ENCODE results near the gene RIMBP2. TPM values are rescaled to one million over a fixed set of nuclear protein-coding genes. Genes with fewer than 3 reads are reported as not detected.

The RIMBP2 gene
- total and polyA plus RNA-seq, 3 experiments from 2014 or later: not detected

GRCh38 chr12:130619385-130620001 lies 96.6 kb downstream of the RIMBP2 start:
- no peak overlapping the region for H3K4me3 ChIP-seq (ENCODE audit: low read length)
- Mint-ChIP-seq H3K27ac (no peak overlapping the region), H3K4me1 (no peaks in the 10 kb centered on the region), H3K27me3 (peaks cover 3 to 4% of the 10 kb centered on the region in 2 donors), H3K4me3 (no peak overlapping the region), H3K36me3 (no peaks in the 10 kb centered on the region), H3K9me3 (no peaks in the 10 kb centered on the region)
- no peaks in the 10 kb centered on the region for H3K9me3 ChIP-seq (ENCODE audit: low read length)
- no peaks in the 10 kb centered on the region for H3K27me3 ChIP-seq (ENCODE audit: insufficient read depth, low read length, poor library complexity, severe bottlenecking)
- POLR2A ChIA-PET: no interaction called here
- DNase-seq: no peak
- no peaks in the 10 kb centered on the region for H3K36me3 ChIP-seq (ENCODE audit: insufficient read depth, low read length)
- H3K27ac ChIP-seq (ENCODE audit: low read depth, low read length): no peak overlapping the region
- no peaks in the 10 kb centered on the region for H3K4me1 ChIP-seq (ENCODE audit: insufficient read depth, low read length)
- CTCF ChIA-PET: no interaction called here

- ChIA-PET CTCF (no interaction called here), POLR2A (no interaction called here)
- Mint-ChIP-seq H3K4me1 (no peaks in the 10 kb centered on the region), H3K27me3 (peaks cover 0 to 3% of the 10 kb centered on the region in 2 donors), H3K36me3 (no peaks in the 10 kb centered on the region), H3K4me3 (no peak overlapping the region), H3K27ac (no peak overlapping the region), H3K9me3 (no peaks in the 10 kb centered on the region)
- no peak overlapping the region for H3K4me3 ChIP-seq (ENCODE audit: low read length)
- H3K36me3 ChIP-seq (ENCODE audit: insufficient read depth, low read length): no peaks in the 10 kb centered on the region
- no peaks in the 10 kb centered on the region for H3K9me3 ChIP-seq (ENCODE audit: low read length)
- no peaks in the 10 kb centered on the region for H3K4me1 ChIP-seq (ENCODE audit: insufficient read depth, low read length)
- DNase-seq: no peak
- no peak overlapping the region for H3K27ac ChIP-seq (ENCODE audit: low read depth, low read length)
- no peaks in the 10 kb centered on the region for H3K27me3 ChIP-seq (ENCODE audit: insufficient read depth, low read length, poor library complexity, severe bottlenecking)
Observed at GRCh38 chr12:130617219-130617618, 98.9 kb downstream of the RIMBP2 start.

GRCh38 chr12:130615861-130616345 lies 100.2 kb downstream of the RIMBP2 start:
- Histone ChIP-seq H3K4me3 (ENCODE audit: low read length) (no peak overlapping the region), H3K36me3 (ENCODE audit: insufficient read depth, low read length) (no peaks in the 10 kb centered on the region), H3K9me3 (ENCODE audit: low read length) (no peaks in the 10 kb centered on the region), H3K4me1 (ENCODE audit: insufficient read depth, low read length) (no peaks in the 10 kb centered on the region), H3K27ac (ENCODE audit: low read depth, low read length) (no peak overlapping the region), H3K27me3 (ENCODE audit: insufficient read depth, low read length, poor library complexity, severe bottlenecking) (no peaks in the 10 kb centered on the region)
- H3K27me3 Mint-ChIP-seq: peaks cover 0 to 3% of the 10 kb centered on the region in 2 donors
- no peaks in the 10 kb centered on the region for H3K9me3 Mint-ChIP-seq
- no peak overlapping the region for H3K27ac Mint-ChIP-seq
- no peaks in the 10 kb centered on the region for H3K4me1 Mint-ChIP-seq
- DNase-seq: no peak
- ChIA-PET POLR2A (no interaction called here), CTCF (no interaction called here)
- H3K36me3 Mint-ChIP-seq: no peaks in the 10 kb centered on the region
- no peak overlapping the region for H3K4me3 Mint-ChIP-seq

- ChIA-PET CTCF (no interaction called here), POLR2A (no interaction called here)
- no peak for DNase-seq
- Mint-ChIP-seq H3K4me3 (no peak overlapping the region), H3K4me1 (no peaks in the 10 kb centered on the region), H3K27me3 (peaks cover 0 to 3% of the 10 kb centered on the region in 2 donors), H3K27ac (no peak overlapping the region), H3K9me3 (no peaks in the 10 kb centered on the region), H3K36me3 (no peaks in the 10 kb centered on the region)
- no peaks in the 10 kb centered on the region for H3K36me3 ChIP-seq (ENCODE audit: insufficient read depth, low read length)
- H3K9me3 ChIP-seq (ENCODE audit: low read length): no peaks in the 10 kb centered on the region
- no peak overlapping the region for H3K4me3 ChIP-seq (ENCODE audit: low read length)
- H3K4me1 ChIP-seq (ENCODE audit: insufficient read depth, low read length): no peaks in the 10 kb centered on the region
- no peaks in the 10 kb centered on the region for H3K27me3 ChIP-seq (ENCODE audit: insufficient read depth, low read length, poor library complexity, severe bottlenecking)
- no peak overlapping the region for H3K27ac ChIP-seq (ENCODE audit: low read depth, low read length)
Observed at GRCh38 chr12:130614530-130614905, 101.6 kb downstream of the RIMBP2 start.

- Mint-ChIP-seq H3K9me3 (no peaks in the 10 kb centered on the region), H3K36me3 (no peaks in the 10 kb centered on the region), H3K4me3 (no peak overlapping the region), H3K27me3 (peaks cover 0 to 3% of the 10 kb centered on the region in 2 donors), H3K4me1 (no peaks in the 10 kb centered on the region), H3K27ac (peak overlapping the region in 1 of 8 donors; percentile 3)
- no peaks in the 10 kb centered on the region for H3K36me3 ChIP-seq (ENCODE audit: insufficient read depth, low read length)
- no peaks in the 10 kb centered on the region for H3K9me3 ChIP-seq (ENCODE audit: low read length)
- no peak for DNase-seq
- ChIA-PET CTCF (no interaction called here), POLR2A (no interaction called here)
- no peaks in the 10 kb centered on the region for H3K27me3 ChIP-seq (ENCODE audit: insufficient read depth, low read length, poor library complexity, severe bottlenecking)
- H3K27ac ChIP-seq (ENCODE audit: low read depth, low read length): no peak overlapping the region
- no peaks in the 10 kb centered on the region for H3K4me1 ChIP-seq (ENCODE audit: insufficient read depth, low read length)
- no peak overlapping the region for H3K4me3 ChIP-seq (ENCODE audit: low read length)
Observed at GRCh38 chr12:130613831-130614529, 102.1 kb downstream of the RIMBP2 start.

- Histone ChIP-seq H3K36me3 (ENCODE audit: insufficient read depth, low read length) (no peaks in the 10 kb centered on the region), H3K4me3 (ENCODE audit: low read length) (no peak overlapping the region), H3K27me3 (ENCODE audit: insufficient read depth, low read length, poor library complexity, severe bottlenecking) (no peaks in the 10 kb centered on the region), H3K27ac (ENCODE audit: low read depth, low read length) (no peak overlapping the region), H3K9me3 (ENCODE audit: low read length) (no peaks in the 10 kb centered on the region), H3K4me1 (ENCODE audit: insufficient read depth, low read length) (no peaks in the 10 kb centered on the region)
- H3K9me3 Mint-ChIP-seq: no peaks in the 10 kb centered on the region
- no peak overlapping the region for H3K4me3 Mint-ChIP-seq
- no peak for DNase-seq
- POLR2A ChIA-PET: no interaction called here
- H3K27ac Mint-ChIP-seq: no peak overlapping the region
- no peaks in the 10 kb centered on the region for H3K4me1 Mint-ChIP-seq
- CTCF ChIA-PET: no interaction called here
- H3K27me3 Mint-ChIP-seq: peaks cover 0 to 3% of the 10 kb centered on the region in 2 donors
- no peaks in the 10 kb centered on the region for H3K36me3 Mint-ChIP-seq
Observed at GRCh38 chr12:130613131-130613530, 103.0 kb downstream of the RIMBP2 start.

GRCh38 chr12:130611026-130611905 lies 104.8 kb downstream of the RIMBP2 start:
- ChIA-PET CTCF (no interaction called here), POLR2A (no interaction called here)
- Mint-ChIP-seq H3K36me3 (no peaks in the 10 kb centered on the region), H3K4me1 (no peaks in the 10 kb centered on the region), H3K4me3 (no peak overlapping the region), H3K27me3 (peaks cover 0 to 3% of the 10 kb centered on the region in 2 donors), H3K9me3 (no peaks in the 10 kb centered on the region), H3K27ac (no peak overlapping the region)
- Histone ChIP-seq H3K36me3 (ENCODE audit: insufficient read depth, low read length) (no peaks in the 10 kb centered on the region), H3K27ac (ENCODE audit: low read depth, low read length) (no peak overlapping the region), H3K27me3 (ENCODE audit: insufficient read depth, low read length, poor library complexity, severe bottlenecking) (no peaks in the 10 kb centered on the region), H3K4me3 (ENCODE audit: low read length) (no peak overlapping the region), H3K4me1 (ENCODE audit: insufficient read depth, low read length) (no peaks in the 10 kb centered on the region), H3K9me3 (ENCODE audit: low read length) (no peaks in the 10 kb centered on the region)
- DNase-seq: no peak

GRCh38 chr12:130609966-130610365 lies 106.1 kb downstream of the RIMBP2 start:
- no peak overlapping the region for H3K4me3 ChIP-seq (ENCODE audit: low read length)
- no peak for DNase-seq
- H3K27me3 Mint-ChIP-seq: no peaks in the 10 kb centered on the region

More at GRCh38 chr12:130609966-130610365, 106.1 kb downstream of the RIMBP2 start:
- H3K9me3 ChIP-seq (ENCODE audit: low read length): no peaks in the 10 kb centered on the region
- H3K4me1 ChIP-seq (ENCODE audit: insufficient read depth, low read length): no peaks in the 10 kb centered on the region
- H3K36me3 ChIP-seq (ENCODE audit: insufficient read depth, low read length): no peaks in the 10 kb centered on the region
- no peak overlapping the region for H3K27ac Mint-ChIP-seq
- no peaks in the 10 kb centered on the region for H3K36me3 Mint-ChIP-seq
- ChIA-PET POLR2A (no interaction called here), CTCF (no interaction called here)
- H3K9me3 Mint-ChIP-seq: no peaks in the 10 kb centered on the region
- no peaks in the 10 kb centered on the region for H3K27me3 ChIP-seq (ENCODE audit: insufficient read depth, low read length, poor library complexity, severe bottlenecking)
- no peak overlapping the region for H3K4me3 Mint-ChIP-seq
- H3K4me1 Mint-ChIP-seq: no peaks in the 10 kb centered on the region
- H3K27ac ChIP-seq (ENCODE audit: low read depth, low read length): no peak overlapping the region

Data from CD8-positive, alpha-beta memory T cell (primary cell).